ENCODE data around the gene VAPA.

- TF ChIP-seq, protein P1, sequence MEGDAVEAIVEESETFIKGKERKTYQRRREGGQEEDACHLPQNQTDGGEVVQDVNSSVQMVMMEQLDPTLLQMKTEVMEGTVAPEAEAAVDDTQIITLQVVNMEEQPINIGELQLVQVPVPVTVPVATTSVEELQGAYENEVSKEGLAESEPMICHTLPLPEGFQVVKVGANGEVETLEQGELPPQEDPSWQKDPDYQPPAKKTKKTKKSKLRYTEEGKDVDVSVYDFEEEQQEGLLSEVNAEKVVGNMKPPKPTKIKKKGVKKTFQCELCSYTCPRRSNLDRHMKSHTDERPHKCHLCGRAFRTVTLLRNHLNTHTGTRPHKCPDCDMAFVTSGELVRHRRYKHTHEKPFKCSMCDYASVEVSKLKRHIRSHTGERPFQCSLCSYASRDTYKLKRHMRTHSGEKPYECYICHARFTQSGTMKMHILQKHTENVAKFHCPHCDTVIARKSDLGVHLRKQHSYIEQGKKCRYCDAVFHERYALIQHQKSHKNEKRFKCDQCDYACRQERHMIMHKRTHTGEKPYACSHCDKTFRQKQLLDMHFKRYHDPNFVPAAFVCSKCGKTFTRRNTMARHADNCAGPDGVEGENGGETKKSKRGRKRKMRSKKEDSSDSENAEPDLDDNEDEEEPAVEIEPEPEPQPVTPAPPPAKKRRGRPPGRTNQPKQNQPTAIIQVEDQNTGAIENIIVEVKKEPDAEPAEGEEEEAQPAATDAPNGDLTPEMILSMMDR (IDR thresholded peaks at IDR 0.05; ENCODE audit: low read depth, low read length) = no peak
- TF ChIP-seq EZH2phosphoT487 (IDR thresholded peaks at IDR 0.05; ENCODE audit: low read depth) = no peak
Observed at GRCh38 chr18:9878095-9878494, 35.7 kb upstream of the VAPA start.
